HepG2 (cell line): Measurements from ENCODE around the gene CDH23. TPM values are rescaled to one million over a fixed set of nuclear protein-coding genes. Genes with fewer than 3 reads are reported as not detected.

Source experiments
- ATAC-seq: fragments of 200-7000 bp; cut with Tn5 transposase; 3 replicates; pipeline ENCODE4 v1.9.1; 2020; ENCODE audit warnings: mild to moderate bottlenecking, moderate library complexity
- BruUV-seq: library from RNA; stranded (reverse); fragments of 400-500 nt; replicated peaks from 2 replicates; lab custom pipeline; 2021; lab: Mats Ljungman, UMichigan
- CTCF ChIA-PET: fragments of 300-600 bp; formaldehyde crosslinking; extraction: SDS; loops from one replicate; lab custom pipeline; 2021; ENCODE audit warnings: low total read pairs, inconsistent platforms, low intra/inter-chr PET ratio; lab: Yijun Ruan, JAX
- POLR2A ChIA-PET: fragments of 350-600 bp; sonication (Branson Sonifier 250); formaldehyde crosslinking; loops from one replicate; lab custom pipeline; 2020; ENCODE audit warnings: antibody characterized with exemption, inconsistent platforms; lab: Yijun Ruan, JAX
- DNase-seq: peaks from one replicate; pipeline ENCODE4 v3.0.0-alpha.2; 2015; ENCODE audit warnings: low spot score
- FAIRE-seq: peaks from 3 replicates; lab custom pipeline; 2011; peaks lifted over from hg19 to GRCh38; lab: Jason Lieb, UNC
- H2AFZ ChIP-seq: one replicate; pipeline ENCODE4 v1.6.1; 2011; ENCODE audit warnings: low read length, inconsistent platforms
- H3K27ac ChIP-seq: fragments of 300-600 bp; 3 replicates; pipeline ENCODE4 v1.8.0; 2011; ENCODE audit warnings: mixed run types, mild to moderate bottlenecking, mixed read lengths, low read length, inconsistent platforms; ENCODE audit not compliant: insufficient read depth; ENCODE audit errors: extremely low read length
- H3K27me3 ChIP-seq, 2 experiments: fragments of 200-600 bp in 1 of 2; 2 replicates in 1 of 2; 3 replicates in 1 of 2; pipeline versions ENCODE4 v1.6.0 to v1.8.0; 2011; ENCODE audit warnings: low read length in 2 of 2, mild to moderate bottlenecking in 2 of 2, moderate library complexity in 2 of 2, inconsistent platforms in 1 of 2; ENCODE audit not compliant: insufficient read depth in 2 of 2, control insufficient read depth in 1 of 2
- H3K36me3 ChIP-seq, 2 experiments: fragments of 200-600 bp in 1 of 2; replicated peaks in 1 of 2; 2 replicates in 1 of 2; 3 replicates in 1 of 2; pipeline versions ENCODE4 v1.5.1 to v1.8.0; 2011; ENCODE audit warnings: low read length in 2 of 2, inconsistent platforms in 1 of 2; ENCODE audit not compliant: insufficient read depth in 2 of 2, control insufficient read depth in 1 of 2
- H3K4me1 ChIP-seq: 2 replicates; pipeline ENCODE4 v1.5.1; 2012; ENCODE audit warnings: low read length, inconsistent platforms; ENCODE audit not compliant: insufficient read depth
- H3K4me2 ChIP-seq: 2 replicates; pipeline ENCODE4 v1.6.0; 2011; ENCODE audit warnings: low read depth, low read length, inconsistent platforms
- H3K4me3 ChIP-seq, 3 experiments: fragments of 200-600 bp in 1 of 3; sonication (generic), shearing (Covaris generic) in 1 of 3; replicated peaks in 1 of 3; 2 replicates each; pipeline ENCODE4 v1.5.1; 2011 to 2016; ENCODE audit warnings: low read length in 3 of 3, inconsistent platforms in 2 of 3, low read depth in 2 of 3, mild to moderate bottlenecking in 2 of 3, control low read depth in 1 of 3, mixed read lengths in 1 of 3; ENCODE audit not compliant: insufficient read depth in 1 of 3
- H3K79me2 ChIP-seq: one replicate; pipeline ENCODE4 v1.6.1; 2011; ENCODE audit warnings: low read length, inconsistent platforms; ENCODE audit not compliant: insufficient read depth
- H3K9ac ChIP-seq: 2 replicates; pipeline ENCODE4 v1.6.0; 2011; ENCODE audit warnings: mild to moderate bottlenecking, low read depth, low read length, inconsistent platforms; ENCODE audit not compliant: insufficient read depth
- H3K9me3 ChIP-seq: 2 replicates; pipeline ENCODE4 v1.5.1; 2012; ENCODE audit warnings: mild to moderate bottlenecking, low read length
- H4K20me1 ChIP-seq: 2 replicates; pipeline ENCODE4 v1.6.0; 2011; ENCODE audit warnings: inconsistent platforms, mild to moderate bottlenecking, low read length, moderate library complexity; ENCODE audit not compliant: insufficient read depth
- AFF4 ChIP-seq: sonication (generic); formaldehyde crosslinking; IDR thresholded peaks from 2 replicates; pipeline ENCODE4 v1.4.0; 2020; ENCODE audit warnings: missing genetic modification reagents
- ATF7 ChIP-seq, 2 experiments: fragments of 450-650 bp in 1 of 2; sonication (generic) in 1 of 2; formaldehyde crosslinking in 1 of 2; IDR thresholded peaks; 2 replicates each; pipeline versions ENCODE4 v1.4.0 to v1.6.1; 2016 to 2020; ENCODE audit warnings: antibody characterized with exemption in 1 of 2, mild to moderate bottlenecking in 1 of 2, missing genetic modification reagents in 1 of 2
- CHCHD3 ChIP-seq: sonication (generic); formaldehyde crosslinking; IDR thresholded peaks from 2 replicates; pipeline ENCODE4 v1.8.0; 2022; ENCODE audit warnings: mild to moderate bottlenecking, missing genetic modification reagents, moderate library complexity
- CREB1 ChIP-seq, 2 experiments: fragments of 450-650 bp in 1 of 2; IDR thresholded peaks; 2 replicates each; pipeline ENCODE4 v1.6.1; 2016 to 2017; ENCODE audit warnings: control low read depth in 1 of 2, mild to moderate bottlenecking in 1 of 2, missing compliant biosample characterization in 1 of 2, missing genetic modification characterization in 1 of 2
- CTCF ChIP-seq: sonication (generic); formaldehyde crosslinking; IDR thresholded peaks from 2 replicates; pipeline ENCODE4 v1.5.0; 2020; ENCODE audit warnings: mild to moderate bottlenecking, missing genetic modification reagents, moderate library complexity
- NR0B2 ChIP-seq: sonication (generic); formaldehyde crosslinking; IDR thresholded peaks from 2 replicates; pipeline ENCODE4 v1.4.0; 2020; ENCODE audit warnings: mild to moderate bottlenecking, missing genetic modification reagents
- RAD21 ChIP-seq: fragments of 450-650 bp; formaldehyde crosslinking; IDR thresholded peaks from 2 replicates; pipeline ENCODE4 v1.5.0; 2020; ENCODE audit warnings: mild to moderate bottlenecking
- STAG1 ChIP-seq: sonication (generic); formaldehyde crosslinking; IDR thresholded peaks from 2 replicates; pipeline ENCODE4 v1.4.0; 2020; ENCODE audit warnings: missing genetic modification reagents
- WGBS: methylation state at CpG from one replicate; pipeline ENCODE4 v1.1.6; 2017; ENCODE audit warnings: low lambda C conversion rate; 5-methylcytosine and 5-hydroxymethylcytosine counted together
- in situ Hi-C: cut with HindIII; loops from 2 replicates; pipeline ENCODE4 v1.10.0; 2017; ENCODE audit warnings: low pct_unique_long_range_greater_than_20kb; ENCODE audit not compliant: extremely low pct_ligation_motif_present
- intact Hi-C: fragments of 100-400 bp; cut with micrococcal nuclease; formaldehyde crosslinking; loops from one replicate; pipeline ENCODE4 v1.10.0; 2022; ENCODE audit not compliant: unreplicated experiment
- polyA plus RNA-seq, 8 experiments: library from polyadenylated mRNA; depleted of rRNA in 3 of 8; stranded (reverse) in 7 of 8; unstranded in 1 of 8; fragments of >200 nt; fragmentation: Illumina TruSeq in 4 of 8; extraction: Trizol in 4 of 8; gene quantifications; 2 replicates each; pipeline versions ENCODE4 v1.2.1 to v1.2.3, GENCODE V29; 2011 to 2016; ENCODE audit warnings: low read depth in 4 of 8, missing spikeins in 1 of 8, mixed read lengths in 1 of 8; ENCODE audit not compliant: insufficient read depth in 1 of 8
- total RNA-seq, 5 experiments: library from RNA; depleted of rRNA; stranded (reverse); fragments of >200 nt; fragmentation: Illumina TruSeq; extraction: Trizol; gene quantifications; 2 replicates each; pipeline ENCODE4 v1.2.3, GENCODE V29; 2016; ENCODE audit warnings: low read depth in 1 of 5
- TF ChIP-seq, protein P1 (sequence below): sonication (generic); formaldehyde crosslinking; IDR thresholded peaks from 2 replicates; pipeline ENCODE4 v1.5.0; 2020; ENCODE audit warnings: missing genetic modification reagents

CDH23 gene
- total and polyA plus RNA-seq, 2 of the 13 experiments (the other 11 are each of a cell fraction or from before 2014, with no cell fraction given): 0.13 TPM; not detected in 1

DNA sequence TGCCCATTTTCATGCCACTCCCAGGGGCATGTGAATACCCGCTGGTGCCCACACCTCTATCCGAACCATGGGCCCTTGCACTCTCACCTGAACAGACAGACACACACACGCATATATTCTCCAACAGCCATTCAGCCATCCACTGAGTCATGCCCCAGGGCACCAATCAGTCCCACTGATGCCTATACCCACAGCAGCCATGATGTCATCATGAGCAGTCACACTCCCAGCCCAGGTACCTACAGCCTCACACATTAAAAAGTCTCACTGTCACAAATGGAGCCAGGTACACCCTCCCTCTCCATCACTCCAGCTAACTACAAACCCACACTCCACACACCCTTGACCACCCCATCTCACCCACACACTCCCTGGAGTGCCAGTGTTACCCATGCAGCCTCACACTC is 364.4 kb downstream of the CDH23 start:
- Histone ChIP-seq H2AFZ (no peak overlapping the region), H3K4me3 (no peak overlapping the region), H4K20me1 (no peaks in the 10 kb centered on the region), H3K4me2 (no peak overlapping the region), H3K9me3 (no peaks in the 10 kb centered on the region), H3K36me3 (no peaks in the 10 kb centered on the region), H3K4me1 (peaks cover 35% of the 10 kb centered on the region), H3K9ac (no peak overlapping the region), H3K27me3 (peaks cover 7 to 37% of the 10 kb centered on the region in 2 experiments; a peak in 4 of 5 replicates), H3K79me2 (no peaks in the 10 kb centered on the region), H3K27ac (no peak overlapping the region)
- TF ChIP-seq NR0B2 (no peak), CREB1 (IDR thresholded peaks at IDR 0.05) (peak; percentile 60), CREB1 (CRISPR knock-in tag; IDR thresholded peaks at IDR 0.05) (no peak), ATF7 (IDR thresholded peaks at IDR 0.05) (peak; percentile 86), ATF7 (CRISPR knock-in tag; IDR thresholded peaks at IDR 0.05) (no peak)
- 63% methylated on average over 3 of the region's 3 CpGs for WGBS
- no peak for ATAC-seq
- POLR2A ChIA-PET: no interaction called here
- no peak for FAIRE-seq
- DNase-seq: no peak
- BruUV-seq: no TSS peak
- intact Hi-C loops: no loop called here
- in situ Hi-C loops: no loop called here
- CTCF ChIA-PET: no interaction called here

GRCh38 chr10:71761541-71762113 is 364.9 kb downstream of the CDH23 start:
- POLR2A ChIA-PET: no interaction called here
- no peak for FAIRE-seq
- TF ChIP-seq AFF4 (no peak), STAG1 (peak; percentile 67), CHCHD3 (no peak), RAD21 (peak; percentile 31; the same call in 1 of the 2 replicates), CTCF (CRISPR knock-in tag) (peak; percentile 60)
- TF ChIP-seq, protein P1, sequence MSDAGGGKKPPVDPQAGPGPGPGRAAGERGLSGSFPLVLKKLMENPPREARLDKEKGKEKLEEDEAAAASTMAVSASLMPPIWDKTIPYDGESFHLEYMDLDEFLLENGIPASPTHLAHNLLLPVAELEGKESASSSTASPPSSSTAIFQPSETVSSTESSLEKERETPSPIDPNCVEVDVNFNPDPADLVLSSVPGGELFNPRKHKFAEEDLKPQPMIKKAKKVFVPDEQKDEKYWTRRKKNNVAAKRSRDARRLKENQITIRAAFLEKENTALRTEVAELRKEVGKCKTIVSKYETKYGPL (CRISPR knock-in tag): no peak

More at GRCh38 chr10:71761541-71762113, 364.9 kb downstream of the CDH23 start:
- no peaks in the 10 kb centered on the region for H4K20me1 ChIP-seq
- no peak overlapping the region for H3K9ac ChIP-seq
- 35% methylated on average over 5 of the region's 26 CpGs for WGBS
- no TSS peak for BruUV-seq
- no peaks in the 10 kb centered on the region for H3K79me2 ChIP-seq
- DNase-seq: no peak
- peaks cover 7 to 32% of the 10 kb centered on the region in 2 experiments; a peak in 4 of 5 replicates for H3K27me3 ChIP-seq
- intact Hi-C loops: no loop called here
- H3K27ac ChIP-seq: no peak overlapping the region
- peak; percentile 66 for ATAC-seq
- no peaks in the 10 kb centered on the region for H3K9me3 ChIP-seq
- CTCF ChIA-PET: no interaction called here
- in situ Hi-C loops: no loop called here
- no peak overlapping the region for H3K4me3 ChIP-seq
- H3K4me2 ChIP-seq: no peak overlapping the region
- no peak overlapping the region for H2AFZ ChIP-seq
- H3K4me1 ChIP-seq: peaks cover 35% of the 10 kb centered on the region
- no peaks in the 10 kb centered on the region for H3K36me3 ChIP-seq
